Keratinocyte (primary cell): ENCODE measurements around the gene AQP9.

Source experiments
- CTCF ChIP-seq, 3 experiments: IDR thresholded peaks in 1 of 3; conservative IDR thresholded peaks in 1 of 3; optimal IDR thresholded peaks in 1 of 3; 2 replicates in 2 of 3; 3 replicates in 1 of 3; pipeline versions ENCODE3 to v1.5.1; 2011; ENCODE audit warnings: low read length in 3 of 3, mild to moderate bottlenecking in 3 of 3, moderate library complexity in 2 of 3, control low read depth in 1 of 3, inconsistent platforms in 1 of 3; ENCODE audit not compliant: insufficient read depth in 2 of 3; ENCODE audit errors: extremely low read depth in 1 of 3
- EZH2 ChIP-seq: IDR thresholded peaks from one replicate; pipeline ENCODE4 v1.6.1; 2012; ENCODE audit warnings: inconsistent platforms, mild to moderate bottlenecking, low read length, moderate library complexity

- no peak for TF ChIP-seq CTCF (optimal IDR thresholded peaks at IDR 0.05 in 1 of 3, IDR thresholded peaks at IDR 0.05 in 1 of 3, conservative IDR thresholded peaks at IDR 0.05 in 1 of 3; ENCODE audit: extremely low read depth in 1 of 3, insufficient read depth in 2 of 3, low read length in 3 of 3)
- no peak for TF ChIP-seq EZH2
Measured at GRCh38 chr15:58146211-58146610, 8.0 kb downstream of the AQP9 start.
